ENCODE measurements around the gene NABP2.
A peak's percentile ranks its signal among the peaks of the same experiment; 100 is the strongest.
"Not testable (repeated sequence)": the region's sequence is repeated elsewhere in the genome, so short reads cannot be mapped to it uniquely, and the experiment has no call there.

NABP2 gene

GRCh38 chr12:56248711-56249110, 24.6 kb downstream of the NABP2 start:
- DNase-seq: no peak

GRCh38 chr12:56252649-56253048, 28.5 kb downstream of the NABP2 start:
- DNase-seq: no peak

GRCh38 chr12:56253091-56253490, 28.9 kb downstream of the NABP2 start:
- DNase-seq: no peak

GRCh38 chr12:56255671-56256070, 31.5 kb downstream of the NABP2 start:
- DNase-seq: no peak

- peak; percentile 16 for DNase-seq
These were observed 32.3 kb downstream of the NABP2 start for GRCh38 chr12:56256326-56256960.

GRCh38 chr12:56257071-56257470, 32.9 kb downstream of the NABP2 start:
- no peak for DNase-seq

GRCh38 chr12:56257491-56258067, 33.4 kb downstream of the NABP2 start:
- DNase-seq: peak; percentile 31

GRCh38 chr12:56258068-56258819, 34.1 kb downstream of the NABP2 start, which contains the start of gene ANKRD52:
Gene ANKRD52, minus strand, starts transcription at chr12:56258384. Its CDS starts 115 bp downstream, at chr12:56258269.
- peak; percentile 59 for DNase-seq

GRCh38 chr12:56258820-56259183, 34.7 kb downstream of the NABP2 start:
- DNase-seq: no peak

GRCh38 chr12:56260380-56260779, 36.2 kb downstream of the NABP2 start:
- DNase-seq: no peak

GRCh38 chr12:56260921-56261320, 36.8 kb downstream of the NABP2 start:
- no peak for DNase-seq

GRCh38 chr12:56261503-56262232, 37.5 kb downstream of the NABP2 start:
- peak; percentile 89 for DNase-seq

- not testable (repeated sequence) for DNase-seq
These were observed 38.8 kb downstream of the NABP2 start for GRCh38 chr12:56262955-56263354.

GRCh38 chr12:56266068-56266692, 42.0 kb downstream of the NABP2 start:
- not testable (repeated sequence) for DNase-seq

- DNase-seq: peak; percentile 89
These were observed 42.7 kb downstream of the NABP2 start, which contains the start of gene COQ10A for GRCh38 chr12:56266693-56267442. Gene COQ10A, plus strand, starts transcription at chr12:56266942. Its CDS starts 177 bp downstream, at chr12:56267119.

GRCh38 chr12:56267443-56268071, 43.4 kb downstream of the NABP2 start:
- DNase-seq: no peak

GRCh38 chr12:56271031-56271430, 46.9 kb downstream of the NABP2 start:
- DNase-seq: no peak

GRCh38 chr12:56272468-56272867, 48.3 kb downstream of the NABP2 start:
- DNase-seq: not testable (repeated sequence)

GRCh38 chr12:56274299-56274698, 50.2 kb downstream of the NABP2 start:
- DNase-seq: no peak

GRCh38 chr12:56278905-56279304, 54.8 kb downstream of the NABP2 start:
- no peak for DNase-seq

Measured in kidney glomerular epithelial cell (primary cell).